ENCODE data around the gene PLEKHA1. TPM values are rescaled to one million over a fixed set of nuclear protein-coding genes. Genes with fewer than 3 reads are reported as not detected.

The PLEKHA1 gene
- total and polyA plus RNA-seq, 4 donors = 15.9 to 29.2 (median 22.9) TPM

DNA sequence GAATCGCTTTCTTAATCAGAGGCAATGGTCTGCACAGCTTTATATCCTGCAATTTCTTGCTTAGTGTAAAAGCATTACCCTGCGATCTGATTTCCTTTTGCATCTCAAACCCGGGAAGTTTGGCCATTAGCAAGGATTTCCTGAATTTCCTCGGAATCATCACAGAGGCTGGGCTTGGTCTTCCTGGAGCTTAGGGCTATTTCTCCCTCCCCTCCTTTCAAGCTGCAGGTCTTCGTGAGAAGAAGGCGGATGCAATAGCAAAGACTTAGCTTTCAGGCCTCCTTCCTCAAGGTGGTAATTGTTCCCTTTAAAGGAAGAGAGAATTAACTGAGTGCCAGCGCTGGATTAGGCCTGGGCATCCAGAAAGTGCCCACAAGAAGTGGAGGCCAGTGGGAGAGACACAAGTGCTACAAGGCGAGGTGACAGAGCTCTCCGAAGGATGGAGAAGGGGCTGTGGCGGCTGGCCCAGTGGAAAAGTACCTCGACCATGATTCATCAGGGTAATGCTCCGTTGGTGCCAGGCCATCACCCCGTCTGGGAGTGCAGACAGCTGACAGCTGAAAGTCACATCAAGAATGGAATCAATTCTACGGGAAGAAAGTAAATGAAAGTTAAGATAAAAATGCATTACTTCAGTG lies 76.0 kb downstream of the PLEKHA1 start:
- WGBS = 85% methylated on average over 14 of the region's 14 CpGs
- Histone ChIP-seq H3K27me3 (ENCODE audit: control insufficient read depth in 4 of 4, insufficient read depth in 4 of 4, low read length in 3 of 4) (no peaks in the 10 kb centered on the region), H3K27ac (ENCODE audit: low read depth in 1 of 2, low read length in 2 of 2) (no peak overlapping the region)

DNA sequence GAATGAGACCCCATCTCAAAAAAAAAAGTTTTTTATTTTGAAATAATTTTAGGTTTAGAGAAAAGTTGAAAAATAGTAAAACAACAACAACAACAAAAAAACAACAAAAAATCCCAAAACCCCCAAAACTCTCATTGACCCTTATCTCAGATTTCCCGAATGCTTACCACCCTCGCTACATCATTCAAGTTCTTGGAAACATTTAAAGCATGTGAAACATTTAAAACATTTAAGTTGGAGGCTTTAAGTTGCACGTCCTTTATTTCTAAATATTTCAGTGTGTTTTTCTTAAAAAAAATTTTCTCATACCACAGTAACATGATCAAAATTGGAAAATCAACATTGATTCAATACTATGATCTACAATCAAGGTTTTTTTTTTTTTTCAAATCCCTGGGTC lies 79.6 kb downstream of the PLEKHA1 start:
- Histone ChIP-seq H3K27ac (ENCODE audit: low read depth in 1 of 2, low read length in 2 of 2) (no peak overlapping the region), H3K36me3 (ENCODE audit: control insufficient read depth in 4 of 4, insufficient read depth in 3 of 4, low read depth in 1 of 4, low read length in 3 of 4) (no peaks in the 10 kb centered on the region), H3K27me3 (ENCODE audit: control insufficient read depth in 4 of 4, insufficient read depth in 4 of 4, low read length in 3 of 4) (no peaks in the 10 kb centered on the region), H3K9ac (ENCODE audit: low read depth in 1 of 2, low read length in 2 of 2) (no peak overlapping the region), H3K4me3 (ENCODE audit: low read depth in 1 of 3, low read length in 3 of 3) (no peak overlapping the region), H3K4me1 (ENCODE audit: control insufficient read depth in 4 of 4, insufficient read depth in 4 of 4, low read length in 3 of 4) (peaks cover 3 to 9% (median 8%) of the 10 kb centered on the region in 4 donors), H3K9me3 (ENCODE audit: control insufficient read depth in 4 of 4, low read length in 3 of 4) (no peaks in the 10 kb centered on the region)
- TF ChIP-seq, protein P1, sequence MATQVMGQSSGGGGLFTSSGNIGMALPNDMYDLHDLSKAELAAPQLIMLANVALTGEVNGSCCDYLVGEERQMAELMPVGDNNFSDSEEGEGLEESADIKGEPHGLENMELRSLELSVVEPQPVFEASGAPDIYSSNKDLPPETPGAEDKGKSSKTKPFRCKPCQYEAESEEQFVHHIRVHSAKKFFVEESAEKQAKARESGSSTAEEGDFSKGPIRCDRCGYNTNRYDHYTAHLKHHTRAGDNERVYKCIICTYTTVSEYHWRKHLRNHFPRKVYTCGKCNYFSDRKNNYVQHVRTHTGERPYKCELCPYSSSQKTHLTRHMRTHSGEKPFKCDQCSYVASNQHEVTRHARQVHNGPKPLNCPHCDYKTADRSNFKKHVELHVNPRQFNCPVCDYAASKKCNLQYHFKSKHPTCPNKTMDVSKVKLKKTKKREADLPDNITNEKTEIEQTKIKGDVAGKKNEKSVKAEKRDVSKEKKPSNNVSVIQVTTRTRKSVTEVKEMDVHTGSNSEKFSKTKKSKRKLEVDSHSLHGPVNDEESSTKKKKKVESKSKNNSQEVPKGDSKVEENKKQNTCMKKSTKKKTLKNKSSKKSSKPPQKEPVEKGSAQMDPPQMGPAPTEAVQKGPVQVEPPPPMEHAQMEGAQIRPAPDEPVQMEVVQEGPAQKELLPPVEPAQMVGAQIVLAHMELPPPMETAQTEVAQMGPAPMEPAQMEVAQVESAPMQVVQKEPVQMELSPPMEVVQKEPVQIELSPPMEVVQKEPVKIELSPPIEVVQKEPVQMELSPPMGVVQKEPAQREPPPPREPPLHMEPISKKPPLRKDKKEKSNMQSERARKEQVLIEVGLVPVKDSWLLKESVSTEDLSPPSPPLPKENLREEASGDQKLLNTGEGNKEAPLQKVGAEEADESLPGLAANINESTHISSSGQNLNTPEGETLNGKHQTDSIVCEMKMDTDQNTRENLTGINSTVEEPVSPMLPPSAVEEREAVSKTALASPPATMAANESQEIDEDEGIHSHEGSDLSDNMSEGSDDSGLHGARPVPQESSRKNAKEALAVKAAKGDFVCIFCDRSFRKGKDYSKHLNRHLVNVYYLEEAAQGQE (IDR thresholded peaks at IDR 0.05) = no peak
- TF ChIP-seq, protein P2, sequence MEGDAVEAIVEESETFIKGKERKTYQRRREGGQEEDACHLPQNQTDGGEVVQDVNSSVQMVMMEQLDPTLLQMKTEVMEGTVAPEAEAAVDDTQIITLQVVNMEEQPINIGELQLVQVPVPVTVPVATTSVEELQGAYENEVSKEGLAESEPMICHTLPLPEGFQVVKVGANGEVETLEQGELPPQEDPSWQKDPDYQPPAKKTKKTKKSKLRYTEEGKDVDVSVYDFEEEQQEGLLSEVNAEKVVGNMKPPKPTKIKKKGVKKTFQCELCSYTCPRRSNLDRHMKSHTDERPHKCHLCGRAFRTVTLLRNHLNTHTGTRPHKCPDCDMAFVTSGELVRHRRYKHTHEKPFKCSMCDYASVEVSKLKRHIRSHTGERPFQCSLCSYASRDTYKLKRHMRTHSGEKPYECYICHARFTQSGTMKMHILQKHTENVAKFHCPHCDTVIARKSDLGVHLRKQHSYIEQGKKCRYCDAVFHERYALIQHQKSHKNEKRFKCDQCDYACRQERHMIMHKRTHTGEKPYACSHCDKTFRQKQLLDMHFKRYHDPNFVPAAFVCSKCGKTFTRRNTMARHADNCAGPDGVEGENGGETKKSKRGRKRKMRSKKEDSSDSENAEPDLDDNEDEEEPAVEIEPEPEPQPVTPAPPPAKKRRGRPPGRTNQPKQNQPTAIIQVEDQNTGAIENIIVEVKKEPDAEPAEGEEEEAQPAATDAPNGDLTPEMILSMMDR (IDR thresholded peaks at IDR 0.05; ENCODE audit: low read depth, low read length, missing input control) = no peak
- TF ChIP-seq RXRA (IDR thresholded peaks at IDR 0.05) (no peak), EGR1 (IDR thresholded peaks at IDR 0.05; ENCODE audit: low read depth in 2 of 2) (no peak), GABPA (IDR thresholded peaks at IDR 0.05 in 1 of 2, conservative IDR thresholded peaks at IDR 0.05 in 1 of 2) (no peak), FOXA2 (IDR thresholded peaks at IDR 0.05) (no peak), FOXA1 (IDR thresholded peaks at IDR 0.05) (no peak), YY1 (IDR thresholded peaks at IDR 0.05) (no peak), HNF4A (conservative IDR thresholded peaks at IDR 0.05) (no peak), SP1 (IDR thresholded peaks at IDR 0.05) (no peak), TAF1 (conservative IDR thresholded peaks at IDR 0.05) (no peak), NR2F2 (IDR thresholded peaks at IDR 0.05) (no peak), JUND (IDR thresholded peaks at IDR 0.05) (no peak), RAD21 (IDR thresholded peaks at IDR 0.05) (no peak)
- TF ChIP-seq, protein P3, sequence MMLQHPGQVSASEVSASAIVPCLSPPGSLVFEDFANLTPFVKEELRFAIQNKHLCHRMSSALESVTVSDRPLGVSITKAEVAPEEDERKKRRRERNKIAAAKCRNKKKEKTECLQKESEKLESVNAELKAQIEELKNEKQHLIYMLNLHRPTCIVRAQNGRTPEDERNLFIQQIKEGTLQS (IDR thresholded peaks at IDR 0.05) = no peak
- TF ChIP-seq, protein P4, sequence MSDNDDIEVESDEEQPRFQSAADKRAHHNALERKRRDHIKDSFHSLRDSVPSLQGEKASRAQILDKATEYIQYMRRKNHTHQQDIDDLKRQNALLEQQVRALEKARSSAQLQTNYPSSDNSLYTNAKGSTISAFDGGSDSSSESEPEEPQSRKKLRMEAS (IDR thresholded peaks at IDR 0.05) = no peak
- TF ChIP-seq, protein P5, sequence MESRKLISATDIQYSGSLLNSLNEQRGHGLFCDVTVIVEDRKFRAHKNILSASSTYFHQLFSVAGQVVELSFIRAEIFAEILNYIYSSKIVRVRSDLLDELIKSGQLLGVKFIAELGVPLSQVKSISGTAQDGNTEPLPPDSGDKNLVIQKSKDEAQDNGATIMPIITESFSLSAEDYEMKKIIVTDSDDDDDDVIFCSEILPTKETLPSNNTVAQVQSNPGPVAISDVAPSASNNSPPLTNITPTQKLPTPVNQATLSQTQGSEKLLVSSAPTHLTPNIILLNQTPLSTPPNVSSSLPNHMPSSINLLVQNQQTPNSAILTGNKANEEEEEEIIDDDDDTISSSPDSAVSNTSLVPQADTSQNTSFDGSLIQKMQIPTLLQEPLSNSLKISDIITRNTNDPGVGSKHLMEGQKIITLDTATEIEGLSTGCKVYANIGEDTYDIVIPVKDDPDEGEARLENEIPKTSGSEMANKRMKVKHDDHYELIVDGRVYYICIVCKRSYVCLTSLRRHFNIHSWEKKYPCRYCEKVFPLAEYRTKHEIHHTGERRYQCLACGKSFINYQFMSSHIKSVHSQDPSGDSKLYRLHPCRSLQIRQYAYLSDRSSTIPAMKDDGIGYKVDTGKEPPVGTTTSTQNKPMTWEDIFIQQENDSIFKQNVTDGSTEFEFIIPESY (IDR thresholded peaks at IDR 0.05) = no peak
- no peak for DNase-seq (ENCODE audit: low spot score)
- 96% methylated on average over 3 of the region's 3 CpGs for WGBS

More for the DNA sequence above, 76.0 kb downstream of the PLEKHA1 start:
- Histone ChIP-seq H3K4me1 (ENCODE audit: control insufficient read depth in 4 of 4, insufficient read depth in 4 of 4, low read length in 3 of 4) (peaks cover 5 to 13% (median 9%) of the 10 kb centered on the region in 4 donors), H3K9me3 (ENCODE audit: control insufficient read depth in 4 of 4, low read length in 3 of 4) (no peaks in the 10 kb centered on the region), H3K9ac (ENCODE audit: low read depth in 1 of 2, low read length in 2 of 2) (no peak overlapping the region), H3K36me3 (ENCODE audit: control insufficient read depth in 4 of 4, insufficient read depth in 3 of 4, low read depth in 1 of 4, low read length in 3 of 4) (no peaks in the 10 kb centered on the region), H3K4me3 (ENCODE audit: low read depth in 1 of 3, low read length in 3 of 3) (no peak overlapping the region)
- no peak for DNase-seq (ENCODE audit: low spot score)
- TF ChIP-seq FOXA2 (IDR thresholded peaks at IDR 0.05) = no peak

Measured in liver (tissue), 9 donors.